Hematopoietic multipotent progenitor cell treated with erythropoietin and hydrocortisone succinate and interleukin-3 and kit ligand, for 6 days (in vitro differentiated cells): Measurements from ENCODE around the gene RTN4RL1.

Experiments used
- DNase-seq: peaks from one replicate; pipeline ENCODE4 v3.0.0-alpha.2; 2015

RTN4RL1 gene

DNA sequence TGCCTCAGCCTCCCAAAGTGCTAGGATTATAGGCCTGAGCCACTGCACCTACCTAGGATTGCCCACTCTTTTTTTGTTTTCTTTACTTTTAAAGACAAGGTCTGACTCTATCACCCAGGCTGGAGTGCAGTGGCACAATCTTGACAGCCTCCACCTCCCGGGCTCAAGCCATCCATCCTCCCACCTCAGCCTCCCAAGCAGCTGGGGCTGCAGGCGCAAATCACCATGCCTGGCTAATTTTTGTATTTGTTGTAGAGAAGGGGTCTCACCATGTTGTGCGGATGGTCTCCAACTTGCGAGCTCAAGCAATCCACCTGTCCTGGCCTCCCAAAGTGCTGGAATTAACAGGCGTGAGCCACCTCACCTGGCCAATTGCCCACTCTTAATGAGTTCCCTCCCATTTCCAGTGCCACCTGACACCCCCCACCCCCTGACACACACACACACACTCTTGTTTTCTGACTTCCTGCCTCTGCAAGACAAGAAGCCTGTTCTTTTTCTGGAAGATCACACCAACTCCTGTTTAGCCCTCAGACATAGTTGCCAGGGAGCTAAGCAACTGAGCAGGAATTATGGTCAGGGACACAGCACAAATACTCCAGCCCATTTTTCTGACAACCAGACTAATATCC is 19.2 kb upstream of the RTN4RL1 start:
- no peak for DNase-seq

GRCh38 chr17:2043785-2044184 is 18.7 kb upstream of the RTN4RL1 start:
- no peak for DNase-seq

DNA sequence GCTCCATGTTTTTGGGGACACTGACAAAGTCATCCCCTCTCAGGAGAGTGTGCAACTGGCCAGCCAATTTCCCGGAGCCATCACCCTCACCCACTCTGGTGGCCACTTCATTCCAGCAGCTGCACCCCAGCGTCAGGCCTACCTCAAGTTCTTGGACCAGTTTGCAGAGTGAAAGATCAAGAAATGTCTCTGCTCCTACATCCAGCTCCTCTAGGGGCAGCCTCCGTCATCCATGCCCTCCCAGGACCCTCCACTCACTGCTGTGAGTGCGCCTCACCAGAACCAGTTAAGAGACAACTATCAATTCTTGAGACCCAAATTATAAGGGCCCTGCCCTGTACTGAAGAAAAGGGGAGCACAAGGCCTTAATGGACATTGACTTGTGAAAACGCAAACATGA is 17.8 kb upstream of the RTN4RL1 start:
- DNase-seq: peak; percentile 41

DNA sequence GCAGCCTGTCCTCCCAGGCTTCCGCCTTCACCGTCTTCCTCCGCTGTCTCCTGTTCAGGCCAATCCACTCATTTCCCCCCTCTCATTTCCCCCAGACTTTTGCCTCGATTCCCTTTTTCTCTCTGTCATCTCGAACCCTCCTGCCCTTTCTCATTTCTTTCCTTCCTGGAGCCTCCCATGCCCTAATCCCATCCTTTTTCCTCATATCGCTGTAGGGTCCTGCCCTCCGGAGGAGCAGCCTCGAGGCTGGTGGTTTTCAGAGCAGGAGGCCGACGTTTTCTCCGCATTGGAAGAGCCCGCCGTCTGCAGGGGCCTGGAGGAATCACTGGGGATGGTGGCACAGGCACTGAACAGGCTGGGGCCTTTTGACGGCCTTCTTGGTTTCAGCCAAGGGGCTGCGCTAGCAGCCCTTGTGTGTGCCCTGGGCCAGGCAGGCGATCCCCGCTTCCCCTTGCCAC is 17.3 kb upstream of the RTN4RL1 start:
- DNase-seq: peak; percentile 59

- peak; percentile 98 for DNase-seq
These were observed 16.6 kb upstream of the RTN4RL1 start, which contains the start of gene OVCA2 for GRCh38 chr17:2041561-2042389. Gene OVCA2, plus strand, starts transcription at chr17:2042022. Its CDS starts 26 bp downstream, at chr17:2042048.

GRCh38 chr17:2040942-2041560 is 15.9 kb upstream of the RTN4RL1 start:
- no peak for DNase-seq

GRCh38 chr17:2040219-2040827 is 15.2 kb upstream of the RTN4RL1 start:
- no peak for DNase-seq

DNA sequence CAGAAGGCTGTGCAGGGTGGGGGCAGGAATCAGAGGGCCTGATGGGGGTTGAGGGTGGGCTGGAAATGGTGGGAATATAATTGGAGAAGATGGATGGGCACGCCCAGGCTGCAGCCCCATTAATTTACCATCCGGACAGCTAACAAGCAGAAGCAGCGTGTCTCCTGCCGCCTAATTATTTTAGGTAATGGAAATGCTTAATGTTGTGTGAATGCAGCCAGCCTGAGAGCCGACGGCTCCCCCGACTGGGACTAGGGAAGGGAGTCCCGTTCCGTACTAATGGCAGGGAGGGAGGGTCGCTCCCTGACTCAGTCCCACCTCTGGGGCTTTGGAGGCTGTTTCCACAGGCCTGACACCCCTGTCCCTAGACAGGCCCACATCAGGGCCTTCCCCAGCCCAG is 12.0 kb upstream of the RTN4RL1 start:
- DNase-seq: no peak

DNA sequence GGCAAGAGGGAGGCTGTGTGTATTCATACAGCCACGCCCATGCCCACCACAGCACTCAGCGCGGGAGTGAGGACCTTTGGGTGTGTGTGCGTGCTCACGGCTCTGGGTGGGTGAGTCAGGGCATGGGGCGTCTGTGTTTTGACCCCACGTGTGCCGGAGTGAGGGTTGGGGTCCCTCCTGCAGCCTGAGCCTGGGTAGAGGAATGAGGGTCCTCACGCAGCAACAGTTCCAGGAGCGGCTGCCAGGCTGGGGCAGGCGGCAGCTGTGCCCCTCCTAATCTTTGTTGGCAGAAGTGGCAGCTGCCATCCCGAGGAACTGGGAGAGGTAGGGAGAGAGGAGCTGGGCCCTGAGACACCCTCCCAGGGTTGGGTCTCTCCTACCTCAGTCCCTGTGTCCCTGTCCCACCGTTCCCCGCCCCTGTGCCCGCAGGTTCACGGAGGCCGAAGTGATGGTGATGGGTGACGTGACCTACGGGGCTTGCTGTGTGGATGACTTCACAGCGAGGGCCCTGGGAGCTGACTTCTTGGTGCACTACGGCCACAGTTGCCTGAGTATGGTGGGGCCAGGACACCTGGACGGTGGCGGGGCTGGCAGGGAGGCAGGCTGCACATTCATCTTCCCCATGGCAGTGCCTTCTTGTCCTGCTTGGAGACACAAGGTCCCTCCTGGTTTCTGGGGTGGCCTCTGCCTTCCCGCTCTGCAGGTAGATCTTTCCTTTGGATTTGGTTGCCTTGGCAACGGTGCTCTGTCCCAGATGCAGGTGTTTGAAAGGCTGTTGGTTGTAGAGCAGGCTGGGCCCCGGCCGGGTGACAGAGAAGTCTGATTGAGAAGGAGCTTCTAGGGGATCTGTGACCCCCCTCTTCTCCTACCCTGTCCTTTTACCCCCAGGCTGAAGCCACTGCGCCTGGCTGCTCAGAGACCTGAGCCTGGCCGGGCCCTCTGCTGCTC is 10.7 kb upstream of the RTN4RL1 start:
- no peak for DNase-seq

DNA sequence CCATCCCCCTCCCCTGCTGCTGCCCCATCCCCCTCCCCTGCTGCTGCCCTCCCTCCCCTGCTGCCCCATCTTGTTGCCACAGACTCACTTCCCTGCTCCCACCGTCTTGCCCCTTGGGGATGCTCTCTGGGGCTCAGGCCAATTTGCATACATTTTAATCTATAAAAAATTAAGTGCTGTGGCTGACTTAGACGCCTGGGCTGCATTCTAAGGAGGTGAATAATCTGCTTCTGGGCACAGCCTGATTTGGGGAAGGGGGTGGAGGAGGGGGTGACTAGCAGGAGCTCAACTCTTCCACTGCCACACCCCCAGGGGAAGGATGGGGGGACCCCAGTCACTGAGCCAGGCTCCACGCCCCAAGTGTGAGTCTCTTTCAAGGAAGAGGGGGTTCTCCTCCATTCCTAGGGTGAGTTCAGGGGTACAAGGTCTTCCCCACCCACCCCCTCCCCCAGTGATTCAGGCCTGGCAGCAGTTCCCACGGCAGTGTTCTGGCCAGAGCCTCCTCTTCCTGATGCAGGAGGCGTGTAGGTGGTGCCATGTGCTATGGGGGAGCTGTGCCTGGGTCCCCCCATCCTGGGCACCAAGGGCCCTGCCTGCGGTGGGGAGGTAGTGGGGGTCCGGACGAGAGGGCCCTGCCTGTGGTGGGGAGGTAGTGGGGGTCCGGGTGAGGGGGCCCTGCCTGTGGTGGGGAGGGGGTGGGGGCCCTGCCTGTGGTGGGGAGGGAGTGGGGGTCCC is 9.8 kb upstream of the RTN4RL1 start:
- no peak for DNase-seq

DNA sequence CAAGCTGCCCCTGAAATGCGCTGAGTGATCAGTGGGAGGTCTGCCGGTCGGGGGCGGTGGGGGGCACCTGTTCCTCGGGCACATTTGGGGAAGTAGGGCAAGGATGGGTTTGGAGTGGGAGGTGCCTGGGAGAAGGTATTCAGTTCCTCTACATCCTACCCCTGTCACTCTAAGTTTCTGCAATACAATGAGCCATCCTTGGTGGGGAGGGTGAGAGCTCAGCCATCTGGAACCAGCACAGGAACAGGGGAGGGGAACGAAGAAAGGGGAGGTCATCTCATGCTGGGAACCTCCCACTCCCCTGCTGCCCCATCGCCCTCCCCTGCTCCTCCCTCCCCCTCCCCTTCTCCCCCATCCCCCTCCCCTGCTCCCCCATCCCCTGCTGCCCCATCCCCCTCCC is 9.0 kb upstream of the RTN4RL1 start:
- no peak for DNase-seq

GRCh38 chr17:2033153-2033552 is 8.0 kb upstream of the RTN4RL1 start:
- DNase-seq: no peak

DNA sequence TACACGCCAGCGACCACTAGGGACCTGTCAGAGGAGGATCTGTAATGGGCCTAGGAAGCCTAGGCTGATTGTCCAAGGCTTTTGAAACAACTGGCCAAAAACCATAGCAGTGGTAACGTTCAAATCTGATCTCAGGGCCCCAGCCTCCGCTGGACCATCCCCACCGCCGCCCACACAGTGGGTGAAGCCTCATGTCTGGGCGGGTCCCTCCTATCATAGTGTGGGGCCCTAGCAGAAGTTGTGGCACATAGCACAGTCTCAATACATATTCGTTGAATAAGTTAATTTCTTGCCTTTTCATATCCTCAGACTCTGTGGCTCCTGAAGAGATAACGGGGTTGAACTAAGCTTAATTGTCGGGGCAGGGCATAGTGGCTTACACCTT is 5.6 kb upstream of the RTN4RL1 start:
- DNase-seq: no peak

- peak; percentile 97 for DNase-seq
These were observed 5.0 kb upstream of the RTN4RL1 start, which contains the start of gene DPH1 for GRCh38 chr17:2029911-2030778. Gene DPH1, plus strand, starts transcription at chr17:2030153. Its CDS starts 17 bp downstream, at chr17:2030170.

- DNase-seq: peak; percentile 35
These were observed 3.6 kb upstream of the RTN4RL1 start for GRCh38 chr17:2028737-2029136.

DNA sequence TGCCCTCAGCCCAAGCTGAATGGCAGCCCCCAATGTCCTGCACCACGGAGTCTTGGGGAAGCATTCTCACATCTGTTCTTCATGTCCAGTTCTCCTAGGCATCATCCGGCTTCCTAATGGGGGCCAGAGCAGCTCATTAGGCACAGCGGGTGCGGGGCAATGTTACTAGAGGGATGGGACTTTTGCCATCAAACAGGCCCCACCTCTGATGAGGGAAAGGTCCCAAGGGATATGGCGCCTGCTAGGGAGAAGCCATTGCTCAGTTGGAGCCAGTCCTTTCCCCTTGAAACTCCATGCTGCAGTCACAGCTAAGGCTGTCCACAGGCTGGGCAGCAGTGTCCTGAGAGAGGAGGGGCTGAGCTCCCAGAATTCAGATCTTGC is 3.1 kb upstream of the RTN4RL1 start:
- DNase-seq: no peak

DNA sequence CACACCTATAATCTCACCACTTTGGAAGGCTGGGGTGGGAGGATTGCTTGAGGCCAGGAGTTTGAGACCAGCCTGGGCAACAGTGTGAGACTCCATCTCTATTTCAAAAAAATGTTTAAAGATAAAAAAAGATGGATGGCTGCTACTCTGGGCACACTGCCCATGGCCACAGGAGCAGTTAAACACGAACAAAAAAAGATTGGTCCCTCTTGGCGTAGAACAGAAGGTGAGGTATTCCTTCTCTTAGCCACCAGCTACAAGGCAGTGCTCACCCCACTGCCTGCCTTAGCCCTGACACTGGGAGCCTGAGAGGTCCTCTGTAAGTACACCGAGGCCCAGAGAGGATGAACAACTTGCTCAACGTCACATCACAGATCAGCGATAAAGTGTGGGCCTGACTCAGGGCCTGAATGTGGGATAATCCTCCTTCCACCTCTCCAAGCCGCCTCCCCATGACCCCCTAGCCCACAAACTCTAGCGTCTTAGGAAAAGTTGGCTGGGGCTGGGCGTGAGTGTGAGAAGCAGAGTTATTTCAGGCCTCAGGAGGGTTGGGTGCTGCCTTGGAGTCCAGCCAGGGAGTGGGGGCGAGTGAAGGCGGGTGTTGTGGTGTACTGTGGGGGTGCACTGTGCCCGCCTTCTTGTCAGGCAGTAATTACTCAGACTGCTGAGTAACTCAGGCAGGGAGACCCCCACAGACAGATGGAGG is 2.5 kb upstream of the RTN4RL1 start:
- DNase-seq: peak; percentile 40

GRCh38 chr17:2025622-2026309 is 632 bp upstream of the RTN4RL1 start:
- peak; percentile 71 for DNase-seq

DNA sequence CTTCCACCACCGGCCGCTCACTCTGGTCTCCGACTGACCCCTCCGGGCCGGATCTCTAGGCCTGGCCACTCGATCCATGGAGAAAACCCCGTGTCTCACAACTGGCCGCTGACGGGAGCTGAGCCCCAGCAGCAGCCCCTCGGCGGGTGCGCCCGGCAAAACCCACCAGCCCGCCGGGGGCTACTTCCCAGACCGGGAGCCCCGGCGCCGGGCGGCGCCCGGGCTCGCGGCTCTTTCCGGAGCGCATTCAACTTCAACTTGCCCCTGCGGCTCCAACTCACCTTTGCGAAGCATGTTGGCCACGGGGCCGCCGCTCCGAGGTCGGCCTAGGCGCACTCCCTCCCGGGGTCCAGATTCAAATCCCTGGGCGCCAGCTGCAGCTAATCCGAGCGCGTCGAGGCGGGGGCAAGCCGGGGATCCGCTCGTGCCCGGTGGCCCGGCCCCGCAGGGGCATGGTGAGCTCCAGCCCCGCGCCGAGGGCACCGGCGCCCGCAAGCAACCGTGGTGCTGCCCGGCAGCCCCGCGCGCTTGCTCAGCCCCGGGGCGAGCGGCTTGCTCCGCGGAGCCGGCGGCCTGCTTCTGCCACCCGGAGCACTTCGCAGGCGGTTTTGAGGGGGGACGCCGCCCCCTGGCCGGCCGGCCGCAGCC is 438 bp downstream of the RTN4RL1 start:
- no peak for DNase-seq
